Muscle layer of duodenum (tissue), 2 donors: ENCODE results near the gene PYGO2.

ENCODE experiments used
- H3K27ac ChIP-seq: one replicate; pipeline ENCODE4 v1.7.0; 2013; ENCODE audit warnings: mild to moderate bottlenecking, low read length
- H3K27me3 ChIP-seq: one replicate; pipeline ENCODE4 v1.7.0; 2013; ENCODE audit warnings: low read depth, mild to moderate bottlenecking, control low read depth, low read length
- H3K36me3 ChIP-seq, 2 donors: one replicate each; pipeline ENCODE4 v1.7.0; 2013; ENCODE audit warnings: low read length in 2 of 2, control low read depth in 1 of 2, mild to moderate bottlenecking in 1 of 2; ENCODE audit not compliant: insufficient read depth in 2 of 2, control insufficient read depth in 1 of 2
- H3K4me1 ChIP-seq, 2 donors: one replicate each; pipeline ENCODE4 v1.7.0; 2013; ENCODE audit warnings: low read length in 2 of 2, mild to moderate bottlenecking in 2 of 2, control low read depth in 1 of 2, moderate library complexity in 1 of 2; ENCODE audit not compliant: insufficient read depth in 2 of 2, control insufficient read depth in 1 of 2
- H3K4me3 ChIP-seq, 2 donors: one replicate each; pipeline ENCODE4 v1.7.0; 2013; ENCODE audit warnings: low read length in 2 of 2, low read depth in 1 of 2, mild to moderate bottlenecking in 1 of 2
- H3K9me3 ChIP-seq, 2 donors: one replicate each; pipeline ENCODE4 v1.7.0; 2013; ENCODE audit warnings: low read length in 2 of 2, control low read depth in 1 of 2, mild to moderate bottlenecking in 1 of 2; ENCODE audit not compliant: control insufficient read depth in 1 of 2
- donor health status: healthy.

Gene PYGO2

DNA sequence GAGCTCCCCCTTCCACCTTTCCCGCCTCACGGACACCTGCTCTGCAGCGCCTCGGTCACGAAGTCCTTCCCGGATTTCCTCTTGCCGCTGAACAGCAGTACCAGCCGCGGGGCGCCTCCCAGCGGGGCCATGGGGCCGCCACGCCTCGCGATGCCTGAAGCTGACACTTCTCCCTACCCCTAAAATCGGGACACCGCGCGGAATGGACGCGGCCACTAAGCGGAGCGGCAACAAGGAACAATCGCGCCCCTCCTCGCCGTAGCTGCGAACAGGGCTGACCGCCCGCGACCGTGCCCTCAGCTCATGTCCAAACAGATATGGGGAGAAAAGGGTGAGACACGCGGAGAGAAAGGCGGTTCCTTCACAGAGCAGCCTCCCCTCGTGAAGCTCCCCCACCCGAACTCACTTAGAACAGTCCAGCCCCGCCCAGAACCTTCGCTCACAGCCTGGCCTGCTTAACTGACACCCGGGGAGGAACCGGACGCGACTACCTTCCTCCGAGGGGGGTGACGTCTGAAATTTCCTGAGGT, 25.0 kb downstream of the PYGO2 start, which contains the start of gene PMVK:
Gene PMVK (minus strand): TSS at position 165 of the 530 bp plus-strand sequence. CDS start 34 bp downstream, at position 131.
- Histone ChIP-seq H3K9me3 (no peaks in the 10 kb centered on the region), H3K4me1 (peaks cover 1 to 13% of the 10 kb centered on the region in 2 donors), H3K36me3 (peaks cover 0 to 17% of the 10 kb centered on the region in 2 donors), H3K4me3 (peak within 1 kb of the TSS; percentile 64 to 83), H3K27ac (peak within 1 kb of the TSS; percentile 95), H3K27me3 (no peaks in the 10 kb centered on the region)

DNA sequence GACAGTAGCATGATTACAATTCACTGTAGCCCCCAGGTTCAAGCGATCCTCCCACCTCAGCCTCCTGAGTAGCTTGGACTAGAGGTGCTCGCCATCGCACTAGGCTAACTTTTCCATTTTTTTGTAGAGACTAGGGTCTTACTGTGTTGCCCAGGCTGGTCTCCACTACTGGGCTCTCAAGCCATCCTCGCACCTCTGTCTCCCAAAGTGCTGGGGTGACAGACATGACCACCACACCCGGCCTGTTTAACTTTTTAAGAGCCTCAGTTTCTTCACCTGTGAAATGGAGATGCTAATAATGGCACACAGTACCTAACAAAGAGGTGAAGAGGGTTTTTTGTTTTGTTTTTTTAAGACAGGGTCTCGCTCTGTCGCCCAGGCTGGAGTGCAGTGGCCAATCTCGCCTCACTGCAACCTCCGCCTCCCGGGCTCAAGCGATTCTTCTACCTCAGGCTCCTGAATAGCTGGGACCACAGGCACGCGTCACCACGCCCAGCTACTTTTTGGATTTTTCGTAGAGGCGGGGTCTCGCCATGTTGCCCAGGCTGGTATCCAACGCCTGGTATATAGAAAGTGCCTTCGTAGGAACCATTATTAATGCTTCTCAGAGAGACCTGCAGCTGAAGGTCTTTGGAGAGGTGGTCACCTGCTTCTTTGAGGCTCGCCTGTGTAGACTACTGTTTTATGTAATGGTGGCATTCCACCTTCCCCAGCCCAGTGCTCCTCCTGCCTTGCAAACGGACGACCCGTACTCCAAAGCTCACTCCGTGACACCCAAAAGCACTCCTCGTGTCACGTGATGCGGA, 25.6 kb downstream of the PYGO2 start:
- Histone ChIP-seq H3K27me3 (no peaks in the 10 kb centered on the region), H3K9me3 (no peaks in the 10 kb centered on the region), H3K4me3 (peak overlapping the region; percentile 64 to 83), H3K36me3 (peaks cover 0 to 19% of the 10 kb centered on the region in 2 donors), H3K4me1 (peaks cover 0 to 9% of the 10 kb centered on the region in 2 donors), H3K27ac (peak overlapping the region; percentile 95)

DNA sequence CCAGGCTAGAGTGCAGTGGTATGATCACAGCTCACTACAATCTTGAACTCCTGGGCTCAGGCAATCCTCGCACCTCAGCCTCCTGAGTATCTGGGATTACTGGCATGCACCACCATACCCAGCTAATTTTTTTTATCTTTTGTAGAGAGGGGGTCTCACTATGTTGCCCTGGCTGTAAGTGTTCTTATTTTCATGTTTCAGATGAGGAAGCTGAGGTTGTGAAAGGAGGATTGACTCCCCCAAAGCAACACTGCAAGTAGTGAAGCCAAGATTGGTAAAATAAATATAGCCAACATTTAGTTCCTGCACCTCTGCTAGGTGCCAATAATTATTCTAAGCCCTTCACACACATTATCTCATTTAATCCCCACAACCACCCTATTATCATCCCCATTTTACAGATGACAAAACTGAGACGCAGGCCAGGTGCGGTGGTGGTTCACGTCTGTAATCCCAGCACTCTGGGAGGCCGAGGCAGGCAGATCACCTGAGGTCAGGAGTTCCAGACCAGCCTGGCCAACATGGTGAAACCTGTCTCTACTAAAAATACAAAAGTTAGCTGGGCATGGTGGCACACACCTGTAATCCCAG, 27.1 kb downstream of the PYGO2 start:
- H3K4me3 ChIP-seq, result no peak overlapping the region
- no peaks in the 10 kb centered on the region for H3K9me3 ChIP-seq
- no peak overlapping the region for H3K27ac ChIP-seq
- H3K4me1 ChIP-seq, result peaks cover 0 to 9% of the 10 kb centered on the region in 2 donors
- peaks cover 6 to 25% of the 10 kb centered on the region in 2 donors for H3K36me3 ChIP-seq
- no peaks in the 10 kb centered on the region for H3K27me3 ChIP-seq

DNA sequence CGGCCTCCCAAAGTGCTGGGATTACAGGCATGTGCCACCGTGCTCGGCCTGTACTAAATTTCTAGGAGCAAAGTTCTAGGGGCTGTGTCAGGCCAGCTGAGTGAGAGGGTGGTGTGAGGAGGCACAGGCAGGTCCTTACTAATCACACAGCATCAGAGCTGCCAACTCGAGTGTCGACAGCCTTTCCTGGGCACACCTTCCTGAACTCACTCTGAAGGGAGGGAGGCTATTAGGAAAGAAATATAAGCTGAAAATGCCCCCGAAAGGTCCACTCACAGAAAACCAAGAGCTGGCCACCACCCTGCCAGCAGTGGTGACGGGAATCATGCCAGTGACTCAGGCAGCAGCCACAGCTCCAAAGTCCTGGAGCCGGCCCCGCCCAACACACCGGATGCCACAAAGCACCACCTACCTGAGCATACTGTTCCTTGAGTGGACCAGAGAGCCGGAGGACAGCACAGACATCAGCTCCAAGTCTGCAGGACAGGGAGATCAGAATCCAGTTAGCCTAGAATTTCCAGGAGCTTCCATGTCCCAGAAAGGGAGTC, 29.6 kb downstream of the PYGO2 start:
- Histone ChIP-seq H3K27me3 (no peaks in the 10 kb centered on the region), H3K36me3 (peaks cover 17 to 33% of the 10 kb centered on the region in 2 donors), H3K9me3 (no peaks in the 10 kb centered on the region), H3K4me1 (peaks cover 0 to 9% of the 10 kb centered on the region in 2 donors), H3K27ac (peak overlapping the region; percentile 70), H3K4me3 (no peak overlapping the region)

DNA sequence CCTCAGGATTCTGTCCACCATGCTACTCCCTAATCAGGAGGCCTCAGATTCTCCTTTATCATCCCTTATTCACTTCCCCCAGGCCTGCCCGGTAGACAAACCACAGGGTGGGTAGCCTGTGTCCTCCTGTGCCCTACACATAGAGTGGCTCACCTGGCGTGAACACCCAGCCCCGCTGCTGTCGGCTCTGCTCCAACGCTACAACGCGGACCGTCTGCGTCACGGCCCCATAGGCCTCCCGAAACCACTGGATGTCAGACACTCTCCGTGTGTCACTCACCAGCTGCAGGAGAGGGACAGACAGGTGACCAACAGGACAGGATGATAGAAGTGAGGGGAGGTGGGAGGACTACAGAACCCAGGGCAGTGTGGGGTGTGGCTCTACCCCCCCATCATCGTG, 35.4 kb downstream of the PYGO2 start:
- Histone ChIP-seq H3K27ac (no peak overlapping the region), H3K4me3 (no peak overlapping the region), H3K36me3 (peaks cover 48 to 66% of the 10 kb centered on the region in 2 donors), H3K4me1 (no peaks in the 10 kb centered on the region), H3K9me3 (no peaks in the 10 kb centered on the region), H3K27me3 (no peaks in the 10 kb centered on the region)

DNA sequence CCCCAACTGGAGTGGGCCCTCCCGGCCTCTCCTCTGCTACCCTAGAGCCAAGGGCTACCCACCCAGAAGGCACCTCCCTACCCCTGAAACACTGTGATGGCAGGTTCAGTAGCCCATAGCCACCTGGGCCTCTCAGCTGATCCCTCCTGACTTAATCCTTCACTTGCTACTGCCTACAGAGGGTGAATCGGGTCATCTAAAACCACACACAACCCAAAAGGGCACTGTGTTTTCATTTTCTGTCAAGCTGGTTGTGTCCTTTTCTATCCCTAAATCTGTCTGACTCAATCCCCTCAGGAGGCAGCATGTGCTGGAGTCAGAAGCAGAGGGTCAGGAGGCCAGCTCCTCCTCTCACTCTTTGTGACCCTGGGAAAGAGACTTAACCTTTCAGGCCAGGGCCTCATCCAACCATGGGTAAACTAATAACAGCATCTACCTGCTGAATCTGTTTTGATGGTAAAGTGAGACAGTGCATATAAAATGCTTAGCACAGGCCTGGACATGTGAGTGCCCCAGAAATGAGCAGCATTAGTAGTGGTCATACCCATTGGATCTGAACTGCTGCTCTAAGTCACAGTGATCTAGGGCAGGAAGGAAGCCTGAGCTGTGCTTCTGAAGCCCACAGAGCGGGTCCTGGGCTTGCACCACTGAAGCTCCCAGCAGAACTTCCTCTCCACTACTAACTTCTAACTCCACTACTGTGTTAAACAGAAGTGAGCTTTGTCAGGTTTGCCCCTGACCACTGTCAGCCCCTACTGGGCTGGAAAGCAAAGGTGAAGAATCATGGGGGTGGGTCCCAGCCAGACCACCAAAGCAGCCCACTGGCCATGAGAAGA, 36.0 kb downstream of the PYGO2 start:
- Histone ChIP-seq H3K36me3 (peaks cover 48 to 62% of the 10 kb centered on the region in 2 donors), H3K27ac (no peak overlapping the region), H3K27me3 (no peaks in the 10 kb centered on the region), H3K9me3 (no peaks in the 10 kb centered on the region), H3K4me1 (no peaks in the 10 kb centered on the region), H3K4me3 (no peak overlapping the region)

DNA sequence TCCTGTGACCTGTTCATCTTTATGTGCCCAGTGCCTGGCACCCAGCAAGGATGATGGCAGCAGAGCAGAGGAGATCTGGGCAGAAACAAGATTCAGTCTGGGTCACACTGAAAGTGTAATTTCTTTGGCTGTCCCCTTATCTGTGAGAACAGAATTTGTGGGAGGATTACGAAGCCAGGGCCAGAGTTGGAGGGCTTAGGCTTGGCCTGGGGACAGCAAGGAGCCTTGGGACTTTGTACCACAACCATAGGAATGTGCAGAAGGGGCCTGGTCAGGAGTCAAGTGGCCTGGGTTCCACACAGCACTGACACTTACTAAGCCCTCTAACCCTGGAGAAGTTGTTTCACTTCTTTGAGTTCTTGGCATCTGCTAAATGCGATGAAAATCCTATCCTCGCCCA, 37.9 kb downstream of the PYGO2 start:
- H3K27me3 ChIP-seq, result no peaks in the 10 kb centered on the region
- H3K36me3 ChIP-seq, result peaks cover 35 to 52% of the 10 kb centered on the region in 2 donors
- no peaks in the 10 kb centered on the region for H3K4me1 ChIP-seq
- no peak overlapping the region for H3K27ac ChIP-seq
- H3K4me3 ChIP-seq, result no peak overlapping the region
- no peaks in the 10 kb centered on the region for H3K9me3 ChIP-seq

DNA sequence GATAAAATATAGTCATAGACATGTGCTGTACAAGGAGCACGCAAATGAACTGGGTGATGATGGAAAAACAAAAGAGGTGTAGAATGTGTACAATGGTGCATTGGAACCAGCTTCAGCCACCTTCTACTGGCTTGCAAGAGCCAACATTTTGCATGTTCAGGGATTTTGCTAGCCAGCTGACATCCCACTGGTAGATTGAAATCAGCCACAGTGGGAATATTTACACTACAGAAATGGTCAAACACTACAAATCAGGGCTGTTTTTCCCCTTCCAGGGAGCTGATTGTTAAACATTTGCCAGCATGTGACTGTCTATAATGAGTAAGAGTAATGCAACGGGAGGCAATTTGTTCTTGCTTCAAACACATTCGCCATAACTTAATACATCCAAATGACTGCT, 48.3 kb downstream of the PYGO2 start:
- Histone ChIP-seq H3K9me3 (no peaks in the 10 kb centered on the region), H3K27me3 (no peaks in the 10 kb centered on the region), H3K4me1 (no peaks in the 10 kb centered on the region), H3K36me3 (no peaks in the 10 kb centered on the region), H3K27ac (no peak overlapping the region), H3K4me3 (no peak overlapping the region)

DNA sequence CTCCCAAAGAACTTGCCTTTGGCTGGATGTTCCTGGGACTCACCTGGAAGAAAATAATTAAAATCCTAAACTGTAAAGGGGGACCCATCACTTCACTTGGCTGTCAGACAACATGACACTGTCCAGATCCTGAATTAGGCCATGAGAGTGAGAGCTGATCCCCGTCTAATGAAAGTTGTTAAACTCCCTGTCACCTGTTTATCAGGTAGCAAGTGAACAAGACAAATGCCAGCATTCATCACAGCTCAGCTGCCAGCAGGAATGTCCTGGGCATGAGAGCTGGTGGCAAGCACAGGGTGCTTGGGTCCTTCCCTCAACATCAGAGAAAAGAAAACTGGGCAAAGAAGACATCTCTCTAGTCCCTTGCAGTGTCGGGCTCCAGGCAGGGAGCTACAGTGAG, 48.8 kb downstream of the PYGO2 start:
- H3K4me1 ChIP-seq, result no peaks in the 10 kb centered on the region
- H3K27ac ChIP-seq, result no peak overlapping the region
- no peaks in the 10 kb centered on the region for H3K36me3 ChIP-seq
- H3K4me3 ChIP-seq, result no peak overlapping the region
- no peaks in the 10 kb centered on the region for H3K27me3 ChIP-seq
- H3K9me3 ChIP-seq, result no peaks in the 10 kb centered on the region

DNA sequence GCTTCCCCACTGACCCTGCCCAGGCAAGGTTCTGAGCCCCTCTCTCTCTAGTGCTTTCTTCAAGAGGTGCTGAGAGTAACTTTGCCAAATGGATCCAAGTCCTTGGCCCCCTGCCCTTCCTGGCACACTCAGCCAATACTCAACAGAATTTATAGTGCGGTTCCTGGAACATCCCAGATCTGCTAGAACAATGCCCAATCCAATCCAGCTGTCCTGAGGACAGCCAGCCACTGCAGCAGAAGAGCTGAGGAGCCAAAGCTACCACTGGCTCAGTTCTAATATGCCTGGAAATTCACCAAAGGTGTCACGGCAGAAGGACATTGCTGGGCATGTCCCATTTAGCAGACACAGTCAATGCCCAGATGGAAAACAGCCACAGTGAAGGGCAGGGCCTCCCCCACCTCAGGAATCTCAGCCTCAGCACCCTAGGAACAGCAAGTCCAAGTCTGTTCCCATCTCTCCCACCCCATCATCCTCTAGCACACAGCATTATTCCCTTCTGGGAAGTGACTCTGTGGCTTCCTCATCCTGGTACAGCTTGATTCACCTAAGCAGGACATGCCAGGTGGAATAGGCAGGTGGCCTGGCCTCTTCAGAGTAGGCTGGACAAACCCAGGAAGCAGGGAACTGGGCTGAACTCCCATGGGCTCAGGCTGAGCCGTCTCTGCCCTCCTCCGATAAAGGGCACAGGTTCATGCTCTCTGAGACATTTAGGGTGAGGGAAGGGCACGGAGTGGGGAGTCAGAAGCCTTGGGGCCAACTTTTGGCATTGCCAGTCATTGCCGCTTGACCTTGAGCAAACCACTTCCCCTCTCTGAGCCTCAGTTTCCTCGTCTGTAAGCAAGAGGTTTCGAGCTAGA, 49.7 kb downstream of the PYGO2 start:
- H3K36me3 ChIP-seq, result no peaks in the 10 kb centered on the region
- no peak overlapping the region for H3K4me3 ChIP-seq
- no peak overlapping the region for H3K27ac ChIP-seq
- H3K9me3 ChIP-seq, result no peaks in the 10 kb centered on the region
- H3K27me3 ChIP-seq, result no peaks in the 10 kb centered on the region
- no peaks in the 10 kb centered on the region for H3K4me1 ChIP-seq
